ENCODE results near the gene PPP4C.

- TF ChIP-seq CTCF (IDR thresholded peaks at IDR 0.05) (no peak), POLR2A (IDR thresholded peaks at IDR 0.05) (no peak)
Observed at GRCh38 chr16:30046178-30046577, 29.6 kb upstream of the PPP4C start.

Measured in Peyer's patch (tissue), 4 donors.